ENCODE measurements around the gene THAP11. TPM values are rescaled to one million over a fixed set of nuclear protein-coding genes. Genes with fewer than 3 reads are reported as not detected.

The THAP11 gene
- total RNA-seq, 1 experiment from 2014 or later: 39.1 TPM

GRCh38 chr16:67803894-67804293, 38.2 kb upstream of the THAP11 start:
- no peak for TF ChIP-seq CTCF (conservative IDR thresholded peaks at IDR 0.05; ENCODE audit: low read depth, low read length)
- no peak for TF ChIP-seq EZH2phosphoT487 (IDR thresholded peaks at IDR 0.05; ENCODE audit: borderline replicate concordance, low read length)
- no peak for TF ChIP-seq EZH2 (IDR thresholded peaks at IDR 0.05; ENCODE audit: low read length, unreplicated experiment)
- ChIA-PET POLR2A (ENCODE audit: unreplicated experiment) (no interaction called here), CTCF (no interaction called here)
- no peak overlapping the region for H3K4me2 ChIP-seq (ENCODE audit: low read length)
- BruUV-seq (replicated peaks): no TSS peak
- H4K20me1 ChIP-seq (ENCODE audit: low read length): no peaks in the 10 kb centered on the region
- H3K9me2 ChIP-seq (replicated peaks; ENCODE audit: low read length): no peaks in the 10 kb centered on the region
- H3K4me3 ChIP-seq (ENCODE audit: low read length): no peak overlapping the region
- H3K9me3 ChIP-seq (ENCODE audit: low read length): no peaks in the 10 kb centered on the region
- no peaks in the 10 kb centered on the region for H3F3A ChIP-seq (ENCODE audit: low read length, unreplicated experiment)
- H3K27ac ChIP-seq (ENCODE audit: low read length): no peak overlapping the region
- ATAC-seq (no peak), DNase-seq (no peak)
- no peaks in the 10 kb centered on the region for H3K27me3 ChIP-seq (ENCODE audit: low read length)
- no peak overlapping the region for H3K9ac ChIP-seq (ENCODE audit: low read length)
- no peak overlapping the region for H2AFZ ChIP-seq (ENCODE audit: low read length)
- peaks cover 10% of the 10 kb centered on the region for H3K4me1 ChIP-seq (ENCODE audit: insufficient read depth, low read length)
- intact Hi-C loops (cut with micrococcal nuclease): no loop called here
- H3K36me3 ChIP-seq (ENCODE audit: low read depth, low read length): no peaks in the 10 kb centered on the region
- H3K79me2 ChIP-seq (ENCODE audit: low read length): peaks cover 60% of the 10 kb centered on the region

GRCh38 chr16:67804853-67805542, 37.1 kb upstream of the THAP11 start:
- Histone ChIP-seq H3K4me3 (ENCODE audit: low read length) (peak overlapping the region; percentile 99), H3F3A (ENCODE audit: low read length, unreplicated experiment) (no peaks in the 10 kb centered on the region), H3K36me3 (ENCODE audit: low read depth, low read length) (no peaks in the 10 kb centered on the region), H3K27ac (ENCODE audit: low read length) (no peak overlapping the region), H3K79me2 (ENCODE audit: low read length) (peaks cover 59% of the 10 kb centered on the region), H3K9me3 (ENCODE audit: low read length) (no peaks in the 10 kb centered on the region), H3K4me2 (ENCODE audit: low read length) (peak overlapping the region; percentile 90), H4K20me1 (ENCODE audit: low read length) (no peaks in the 10 kb centered on the region), H3K27me3 (ENCODE audit: low read length) (no peaks in the 10 kb centered on the region), H3K9ac (ENCODE audit: low read length) (peak overlapping the region; percentile 90), H3K4me1 (ENCODE audit: insufficient read depth, low read length) (peaks cover 10% of the 10 kb centered on the region), H3K9me2 (replicated peaks; ENCODE audit: low read length) (no peaks in the 10 kb centered on the region), H2AFZ (ENCODE audit: low read length) (no peak overlapping the region)
- no TSS peak for BruUV-seq (replicated peaks)
- ChIA-PET POLR2A (ENCODE audit: unreplicated experiment) (no interaction called here), CTCF (no interaction called here)
- ATAC-seq: no peak
- intact Hi-C loops (cut with micrococcal nuclease): loop anchor here (1.0 to 5.0 kb wide), 2 partner anchors 83 to 127 kb away; no protein-coding TSS in a partner anchor
- no peak for TF ChIP-seq EZH2phosphoT487 (IDR thresholded peaks at IDR 0.05; ENCODE audit: borderline replicate concordance, low read length)
- TF ChIP-seq CTCF (conservative IDR thresholded peaks at IDR 0.05; ENCODE audit: low read depth, low read length): no peak
- no peak for TF ChIP-seq EZH2 (IDR thresholded peaks at IDR 0.05; ENCODE audit: low read length, unreplicated experiment)
- DNase-seq: peak; percentile 11

Data from PC-3 (cell line).